ENCODE results near the gene TMEM150B.
A peak's percentile ranks its signal among the peaks of the same experiment; 100 is the strongest.

GRCh38 chr19:55301459-55302317 lies 23.5 kb downstream of the TMEM150B start:
- TF ChIP-seq CTCF (IDR thresholded peaks at IDR 0.05), result peak; percentile 95 to 98 (median 96)
- TF ChIP-seq POLR2A (IDR thresholded peaks at IDR 0.05), result no peak
